ENCODE measurements around the gene SEZ6L2.

DNA sequence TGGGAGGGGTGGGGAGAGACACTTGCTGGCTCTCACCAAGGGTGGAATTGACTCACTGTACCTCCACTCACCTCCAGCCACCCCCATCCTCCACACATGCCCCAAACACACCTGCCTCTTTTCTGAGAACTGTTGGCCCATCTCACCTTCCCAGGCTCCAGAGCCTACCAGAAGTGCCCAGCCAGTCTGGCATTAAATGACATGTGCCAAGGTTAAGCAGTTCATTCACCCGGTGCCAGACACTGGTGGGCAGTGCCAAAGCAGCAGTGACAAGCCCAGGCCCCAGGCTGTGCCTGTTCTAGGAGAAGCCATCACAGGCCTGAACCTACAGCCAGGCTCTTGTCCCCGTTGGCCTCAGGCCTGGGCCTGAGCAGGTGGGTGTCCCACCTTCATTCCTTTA is 67.9 kb downstream of the SEZ6L2 start:
- TF ChIP-seq CTCF (IDR thresholded peaks at IDR 0.05) (no peak), POLR2A (IDR thresholded peaks at IDR 0.05) (no peak)
